IMR-90 (cell line): ENCODE measurements around the gene TCF12.

ENCODE experiments used
- BHLHE40 ChIP-seq: fragments of 150-350 bp; IDR thresholded peaks from 2 replicates; pipeline ENCODE4 v1.6.1; 2016; ENCODE audit warnings: mild to moderate bottlenecking, low read depth, low read length
- CHD1 ChIP-seq: IDR thresholded peaks from 2 replicates; pipeline ENCODE4 v1.6.1; 2012; ENCODE audit warnings: low read depth, low read length, improper control_type of control experiment
- CTCF ChIP-seq: conservative IDR thresholded peaks from 2 replicates; pipeline ENCODE4 v1.5.1; 2012; ENCODE audit warnings: mild to moderate bottlenecking, low read depth, low read length, improper control_type of control experiment
- FOS ChIP-seq: fragments of 150-350 bp; IDR thresholded peaks from 2 replicates; pipeline ENCODE4 v1.6.1; 2016; ENCODE audit warnings: low read depth, low read length
- MAFK ChIP-seq: IDR thresholded peaks from 2 replicates; pipeline ENCODE4 v1.6.1; 2012; ENCODE audit warnings: low read depth, low read length, improper control_type of control experiment
- MAZ ChIP-seq: IDR thresholded peaks from 2 replicates; pipeline ENCODE4 v1.6.1; 2012; ENCODE audit warnings: low read depth, mild to moderate bottlenecking, low read length, improper control_type of control experiment, moderate library complexity, borderline replicate concordance
- MXI1 ChIP-seq: IDR thresholded peaks from 2 replicates; pipeline ENCODE4 v1.6.1; 2012; ENCODE audit warnings: low read depth, mild to moderate bottlenecking, low read length, moderate library complexity, borderline replicate concordance
- POLR2A ChIP-seq: IDR thresholded peaks from 2 replicates; pipeline ENCODE4 v1.6.1; 2012; ENCODE audit warnings: mild to moderate bottlenecking, low read depth, low read length
- RAD21 ChIP-seq: IDR thresholded peaks from 2 replicates; pipeline ENCODE4 v1.6.1; 2012; ENCODE audit warnings: low read length, improper control_type of control experiment
- RFX5 ChIP-seq: IDR thresholded peaks from 2 replicates; pipeline ENCODE4 v1.8.0; 2012; ENCODE audit warnings: low read depth, mild to moderate bottlenecking, low read length, moderate library complexity
- SMC3 ChIP-seq: fragments of 150-350 bp; IDR thresholded peaks from 2 replicates; pipeline ENCODE4 v1.6.1; 2016; ENCODE audit warnings: low read depth, mild to moderate bottlenecking, antibody characterized with exemption, low read length, moderate library complexity
- USF2 ChIP-seq: fragments of 150-350 bp; IDR thresholded peaks from 2 replicates; pipeline ENCODE4 v1.6.1; 2017; ENCODE audit warnings: mild to moderate bottlenecking, antibody characterized with exemption, low read length, low read depth
- TF ChIP-seq, protein P1 (sequence below): fragments of 150-350 bp; IDR thresholded peaks from 2 replicates; pipeline ENCODE4 v1.6.1; 2016; ENCODE audit warnings: low read depth, mild to moderate bottlenecking, low read length, moderate library complexity, borderline replicate concordance

DNA sequence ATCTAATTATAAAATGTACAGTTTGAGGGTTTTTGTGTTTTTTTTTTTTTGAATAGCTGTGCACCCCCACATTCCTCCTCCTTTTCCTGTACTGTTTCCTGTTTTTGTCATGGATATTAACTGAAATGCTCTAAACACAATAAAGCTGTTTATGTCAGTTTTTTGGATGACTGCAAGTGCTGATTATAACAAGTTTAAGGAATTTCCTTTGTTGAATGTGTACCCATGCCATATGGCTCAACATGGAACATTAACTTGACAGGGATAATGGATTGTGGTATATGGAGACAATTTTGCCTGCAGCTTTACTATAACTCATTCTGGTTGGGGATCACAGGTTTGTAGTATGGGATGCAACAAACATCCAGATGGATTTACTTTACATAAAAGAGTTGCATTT, 216.4 kb downstream of the TCF12 start:
- TF ChIP-seq RAD21 = no peak
- TF ChIP-seq USF2 = no peak
- TF ChIP-seq CTCF = no peak
- TF ChIP-seq POLR2A = no peak
- no peak for TF ChIP-seq MAFK
- no peak for TF ChIP-seq CHD1
- TF ChIP-seq, protein P1, sequence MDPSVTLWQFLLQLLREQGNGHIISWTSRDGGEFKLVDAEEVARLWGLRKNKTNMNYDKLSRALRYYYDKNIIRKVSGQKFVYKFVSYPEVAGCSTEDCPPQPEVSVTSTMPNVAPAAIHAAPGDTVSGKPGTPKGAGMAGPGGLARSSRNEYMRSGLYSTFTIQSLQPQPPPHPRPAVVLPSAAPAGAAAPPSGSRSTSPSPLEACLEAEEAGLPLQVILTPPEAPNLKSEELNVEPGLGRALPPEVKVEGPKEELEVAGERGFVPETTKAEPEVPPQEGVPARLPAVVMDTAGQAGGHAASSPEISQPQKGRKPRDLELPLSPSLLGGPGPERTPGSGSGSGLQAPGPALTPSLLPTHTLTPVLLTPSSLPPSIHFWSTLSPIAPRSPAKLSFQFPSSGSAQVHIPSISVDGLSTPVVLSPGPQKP = no peak
- TF ChIP-seq RFX5 = no peak
- no peak for TF ChIP-seq BHLHE40
- TF ChIP-seq MXI1 = no peak
- no peak for TF ChIP-seq SMC3
- no peak for TF ChIP-seq FOS
- TF ChIP-seq MAZ = no peak
